Tibial nerve (tissue), 4 donors: Measurements from ENCODE around the gene ZNF362. TPM values are rescaled to one million over a fixed set of nuclear protein-coding genes. Genes with fewer than 3 reads are reported as not detected.

ENCODE experiments used
- DNase-seq, 2 donors: peaks; one replicate each; pipeline ENCODE4 v3.0.0-alpha.2; 2019; ENCODE audit warnings: low spot score in 2 of 2
- H3K27ac ChIP-seq, 4 donors: fragments of 200-600 bp; sonication (generic) in 3 of 4; one replicate each; pipeline ENCODE4 v1.5.1; 2017 to 2019; ENCODE audit warnings: mild to moderate bottlenecking in 1 of 4
- H3K27me3 ChIP-seq, 2 donors: fragments of 200-600 bp; sonication (generic) in 1 of 2; one replicate each; pipeline versions ENCODE4 v1.5.1 to v1.6.0; 2017 to 2019
- H3K36me3 ChIP-seq, 3 donors: fragments of 200-600 bp; sonication (generic); one replicate each; pipeline ENCODE4 v1.5.1; 2018 to 2019
- H3K4me1 ChIP-seq, 4 donors: fragments of 200-600 bp; sonication (generic) in 3 of 4; one replicate each; pipeline ENCODE4 v1.5.1; 2017 to 2019
- H3K4me3 ChIP-seq, 4 donors: fragments of 200-600 bp; sonication (generic) in 3 of 4; one replicate each; pipeline ENCODE4 v1.5.1; 2017 to 2019; ENCODE audit warnings: mild to moderate bottlenecking in 1 of 4, moderate library complexity in 1 of 4
- H3K9me3 ChIP-seq, 4 donors: fragments of 200-600 bp; sonication (generic) in 3 of 4; one replicate each; pipeline ENCODE4 v1.5.1; 2017 to 2019
- CTCF ChIP-seq, 5 experiments: fragments of 200-600 bp in 3 of 5; fragments of 450-650 bp in 2 of 5; sonication (generic) in 3 of 5; IDR thresholded peaks; one replicate each; pipeline ENCODE4 v1.5.1; 2016 to 2019; ENCODE audit warnings: antibody characterized with exemption in 5 of 5, mild to moderate bottlenecking in 3 of 5, moderate library complexity in 2 of 5
- EP300 ChIP-seq, 2 donors: sonication (generic); formaldehyde crosslinking; IDR thresholded peaks; one replicate each; pipeline ENCODE4 v1.6.1; 2017; ENCODE audit warnings: antibody characterized with exemption in 2 of 2, mild to moderate bottlenecking in 1 of 2
- POLR2A ChIP-seq, 2 donors: fragments of 450-650 bp; IDR thresholded peaks; one replicate each; pipeline ENCODE4 v1.6.1; 2017; ENCODE audit warnings: antibody characterized with exemption in 2 of 2, mild to moderate bottlenecking in 2 of 2, moderate library complexity in 2 of 2
- WGBS, 2 donors: methylation state at CpG; one replicate each; pipeline ENCODE4 v1.1.5; 2018; 5-methylcytosine and 5-hydroxymethylcytosine counted together
- total RNA-seq, 4 donors: library from RNA; depleted of rRNA; stranded (reverse); fragments of >200 nt; gene quantifications; one replicate each; pipeline ENCODE4 v1.1.0, GENCODE V29; 2016

Gene ZNF362
- total RNA-seq, 4 donors from 2014 or later: 14.7 to 21.8 (median 17.3) TPM

GRCh38 chr1:33311706-33312412 is 55.6 kb downstream of the ZNF362 start:
- Histone ChIP-seq H3K27ac (no peak overlapping the region), H3K36me3 (no peaks in the 10 kb centered on the region), H3K9me3 (no peaks in the 10 kb centered on the region), H3K4me1 (peaks cover 0 to 7% (median under 1%) of the 10 kb centered on the region in 4 donors), H3K4me3 (no peak overlapping the region), H3K27me3 (no peaks in the 10 kb centered on the region)
- DNase-seq: no peak
- WGBS, 2 donors: 83 to 85% methylated on average over 7 of the region's 7 CpGs
- no peak for TF ChIP-seq POLR2A (IDR thresholded peaks at IDR 0.05)
- TF ChIP-seq CTCF (IDR thresholded peaks at IDR 0.05): no peak
- TF ChIP-seq EP300 (IDR thresholded peaks at IDR 0.05): no peak

GRCh38 chr1:33312413-33312749 is 56.1 kb downstream of the ZNF362 start:
- Histone ChIP-seq H3K4me3 (no peak overlapping the region), H3K36me3 (no peaks in the 10 kb centered on the region), H3K27ac (no peak overlapping the region), H3K9me3 (no peaks in the 10 kb centered on the region), H3K4me1 (peaks cover 0 to 2% (median 0%) of the 10 kb centered on the region in 4 donors), H3K27me3 (no peaks in the 10 kb centered on the region)
- no peak for TF ChIP-seq POLR2A (IDR thresholded peaks at IDR 0.05)
- TF ChIP-seq EP300 (IDR thresholded peaks at IDR 0.05): no peak
- TF ChIP-seq CTCF (IDR thresholded peaks at IDR 0.05): no peak
- no peak for DNase-seq
- WGBS, 2 donors: 72 to 86% methylated on average over 5 of the region's 5 CpGs

- Histone ChIP-seq H3K4me1 (peaks cover 0 to 2% (median 0%) of the 10 kb centered on the region in 4 donors), H3K36me3 (no peaks in the 10 kb centered on the region), H3K27ac (no peak overlapping the region), H3K4me3 (no peak overlapping the region), H3K9me3 (no peaks in the 10 kb centered on the region), H3K27me3 (no peaks in the 10 kb centered on the region)
- 89% methylated on average over 9 of the region's 9 CpGs for WGBS, 2 donors
- TF ChIP-seq EP300 (IDR thresholded peaks at IDR 0.05) (no peak), CTCF (IDR thresholded peaks at IDR 0.05) (no peak), POLR2A (IDR thresholded peaks at IDR 0.05) (no peak)
- DNase-seq: no peak
Observed at GRCh38 chr1:33314416-33314815, 58.1 kb downstream of the ZNF362 start.

- peak overlapping the region in 1 of 4 donors; percentile 13 for H3K27ac ChIP-seq
- peaks cover 0 to 7% (median 0%) of the 10 kb centered on the region in 4 donors for H3K4me1 ChIP-seq
- no peak for TF ChIP-seq POLR2A (IDR thresholded peaks at IDR 0.05)
- no peak for TF ChIP-seq EP300 (IDR thresholded peaks at IDR 0.05)
- TF ChIP-seq CTCF (IDR thresholded peaks at IDR 0.05): no peak
- H3K27me3 ChIP-seq: no peaks in the 10 kb centered on the region
- no peak overlapping the region for H3K4me3 ChIP-seq
- no peaks in the 10 kb centered on the region for H3K9me3 ChIP-seq
- DNase-seq: no peak
- peaks cover 0 to 3% (median 0%) of the 10 kb centered on the region in 3 donors for H3K36me3 ChIP-seq
- 75 to 83% methylated on average over 2 of the region's 2 CpGs for WGBS, 2 donors
Observed at GRCh38 chr1:33316601-33317000, 60.3 kb downstream of the ZNF362 start.

GRCh38 chr1:33317354-33317753 is 61.1 kb downstream of the ZNF362 start:
- 33 to 41% methylated on average over 1 of the region's 1 CpG for WGBS, 2 donors
- no peak overlapping the region for H3K4me3 ChIP-seq
- TF ChIP-seq CTCF (IDR thresholded peaks at IDR 0.05) (no peak), EP300 (IDR thresholded peaks at IDR 0.05) (no peak), POLR2A (IDR thresholded peaks at IDR 0.05) (no peak)
- no peak overlapping the region for H3K27ac ChIP-seq
- H3K4me1 ChIP-seq: peaks cover 0 to 7% (median 0%) of the 10 kb centered on the region in 4 donors
- peaks cover 0 to 6% (median 0%) of the 10 kb centered on the region in 3 donors for H3K36me3 ChIP-seq
- H3K9me3 ChIP-seq: no peaks in the 10 kb centered on the region
- H3K27me3 ChIP-seq: no peaks in the 10 kb centered on the region
- DNase-seq: no peak
